Muscle of leg (tissue), 11 donors: ENCODE results near the gene LRP1-AS. TPM values are rescaled to one million over a fixed set of nuclear protein-coding genes. Genes with fewer than 3 reads are reported as not detected.

Experiments
- DNase-seq: peaks from one replicate; pipeline ENCODE4 v3.0.0; 2013
- H3K27ac ChIP-seq: one replicate; pipeline ENCODE4 v1.5.1; 2013; ENCODE audit warnings: mild to moderate bottlenecking, low read length, control low read depth
- H3K27me3 ChIP-seq: one replicate; pipeline ENCODE4 v1.6.1; 2013; ENCODE audit warnings: low read length; ENCODE audit not compliant: control insufficient read depth, insufficient read depth
- H3K36me3 ChIP-seq: one replicate; pipeline ENCODE4 v1.6.1; 2013; ENCODE audit warnings: low read length; ENCODE audit not compliant: control insufficient read depth, insufficient read depth
- H3K4me1 ChIP-seq: one replicate; pipeline ENCODE4 v1.6.1; 2013; ENCODE audit warnings: low read length; ENCODE audit not compliant: control insufficient read depth, insufficient read depth
- H3K4me3 ChIP-seq: one replicate; pipeline ENCODE4 v1.5.1; 2013; ENCODE audit warnings: low read length, control low read depth
- H3K9me3 ChIP-seq: replicated peaks from 2 replicates; pipeline ENCODE4 v1.6.1; 2013; ENCODE audit warnings: low read depth, low read length; ENCODE audit not compliant: control insufficient read depth
- WGBS: methylation state at CpG from one replicate; pipeline ENCODE4 v1.1.5; 2013; ENCODE audit warnings: missing lambda C conversion rate; ENCODE audit not compliant: insufficient coverage; 5-methylcytosine and 5-hydroxymethylcytosine counted together
- polyA plus RNA-seq, 8 donors: library from polyadenylated mRNA; unstranded; fragments of 120-200 nt; gene quantifications; one replicate each; pipeline versions ENCODE4 v1.2.1 to v1.2.3, GENCODE V29; 2013; ENCODE audit warnings: inconsistent platforms in 1 of 8, low replicate concordance in 1 of 8; ENCODE audit not compliant: insufficient read length in 8 of 8, insufficient read depth in 1 of 8
- total RNA-seq: library from RNA; stranded (reverse); fragments of 120-200 nt; gene quantifications from one replicate; pipeline ENCODE4 v1.2.4, GENCODE V29; 2013

LRP1-AS gene
- total and polyA plus RNA-seq, 9 donors, result 0.45 to 1.7 (median 0.77) TPM; not detected in 2

DNA sequence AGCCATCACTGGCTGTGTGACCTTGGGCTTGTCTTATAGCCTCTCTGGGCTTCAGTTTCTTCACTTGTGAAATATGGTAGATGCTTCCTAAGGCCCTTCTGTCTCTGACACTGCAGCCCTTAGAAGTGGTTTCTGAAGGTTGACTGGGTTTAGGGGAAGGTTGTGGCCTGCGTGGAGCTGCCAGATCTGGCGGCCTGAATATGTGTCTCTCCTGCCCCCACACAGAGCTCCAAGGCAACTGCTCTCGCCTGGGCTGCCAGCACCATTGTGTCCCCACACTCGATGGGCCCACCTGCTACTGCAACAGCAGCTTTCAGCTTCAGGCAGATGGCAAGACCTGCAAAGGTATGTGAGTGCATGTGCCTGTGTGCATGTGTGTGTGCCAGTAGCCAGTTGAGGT is 4.0 kb downstream of the LRP1-AS start:
- H3K27me3 ChIP-seq, result no peaks in the 10 kb centered on the region
- DNase-seq, result no peak
- no peak overlapping the region for H3K4me3 ChIP-seq
- WGBS, result 100% methylated on average over 1 of the region's 4 CpGs
- H3K9me3 ChIP-seq, result no peaks in the 10 kb centered on the region
- peaks cover 67% of the 10 kb centered on the region for H3K4me1 ChIP-seq
- peaks cover 80% of the 10 kb centered on the region for H3K36me3 ChIP-seq
- no peak overlapping the region for H3K27ac ChIP-seq

DNA sequence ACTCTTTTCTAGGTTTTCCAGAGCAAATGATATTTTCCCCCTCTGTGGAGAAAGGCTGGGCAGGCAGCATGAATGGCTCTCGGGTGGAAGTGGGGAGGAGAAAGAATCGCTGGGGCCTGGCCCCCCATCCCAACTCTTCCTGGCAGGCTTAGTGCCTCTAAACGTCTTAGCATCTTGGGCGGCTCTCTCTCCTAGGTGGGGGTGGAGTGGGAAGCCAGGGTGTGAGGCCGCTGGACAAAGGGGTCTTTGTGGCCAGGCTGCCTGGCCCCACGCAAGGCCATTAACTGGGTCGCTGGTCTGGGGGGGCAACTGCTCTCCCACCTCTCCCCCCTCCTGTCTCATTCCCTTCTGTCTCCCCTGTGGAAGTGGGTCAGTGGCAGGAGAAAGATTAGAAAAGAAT is 4.7 kb downstream of the LRP1-AS start:
- no peaks in the 10 kb centered on the region for H3K9me3 ChIP-seq
- peaks cover 68% of the 10 kb centered on the region for H3K4me1 ChIP-seq
- DNase-seq, result no peak
- H3K4me3 ChIP-seq, result no peak overlapping the region
- peak overlapping the region; percentile 65 for H3K27ac ChIP-seq
- no CpG with 5 or more reads among the region's 7 CpGs for whole genome bisulfite sequencing
- H3K27me3 ChIP-seq, result no peaks in the 10 kb centered on the region
- peaks cover 79% of the 10 kb centered on the region for H3K36me3 ChIP-seq

- peak; percentile 89 for DNase-seq
- H3K4me3 ChIP-seq, result no peak overlapping the region
- H3K9me3 ChIP-seq, result no peaks in the 10 kb centered on the region
- peak overlapping the region; percentile 65 for H3K27ac ChIP-seq
- H3K36me3 ChIP-seq, result peaks cover 74% of the 10 kb centered on the region
- peaks cover 67% of the 10 kb centered on the region for H3K4me1 ChIP-seq
- H3K27me3 ChIP-seq, result no peaks in the 10 kb centered on the region
- WGBS, result 18% methylated on average over 7 of the region's 9 CpGs
Observed at GRCh38 chr12:57142121-57142520, 5.3 kb downstream of the LRP1-AS start.

DNA sequence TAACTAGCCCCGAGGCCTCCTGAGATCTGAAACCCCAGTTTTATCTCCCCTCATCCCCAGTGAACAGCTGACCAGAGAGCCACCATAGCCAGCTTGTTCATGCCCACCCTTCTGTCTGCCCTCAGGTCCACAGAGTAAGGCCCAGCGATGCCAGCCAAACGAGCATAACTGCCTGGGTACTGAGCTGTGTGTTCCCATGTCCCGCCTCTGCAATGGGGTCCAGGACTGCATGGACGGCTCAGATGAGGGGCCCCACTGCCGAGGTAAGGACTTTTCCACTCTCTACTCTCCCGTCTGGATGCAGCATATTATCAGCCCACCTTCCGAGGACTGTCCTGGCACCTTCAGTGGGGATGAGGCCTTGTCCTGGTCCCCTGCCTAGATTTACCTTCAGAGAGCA is 6.2 kb downstream of the LRP1-AS start:
- Histone ChIP-seq H3K27ac (no peak overlapping the region), H3K36me3 (peaks cover 73% of the 10 kb centered on the region), H3K4me3 (no peak overlapping the region), H3K9me3 (no peaks in the 10 kb centered on the region), H3K4me1 (peaks cover 66% of the 10 kb centered on the region), H3K27me3 (no peaks in the 10 kb centered on the region)
- 67% methylated on average over 7 of the region's 8 CpGs for WGBS
- no peak for DNase-seq

- Histone ChIP-seq H3K9me3 (no peaks in the 10 kb centered on the region), H3K36me3 (peaks cover 62% of the 10 kb centered on the region), H3K27ac (no peak overlapping the region), H3K4me3 (no peak overlapping the region), H3K4me1 (peaks cover 69% of the 10 kb centered on the region), H3K27me3 (no peaks in the 10 kb centered on the region)
- WGBS, result 100% methylated on average over 1 of the region's 6 CpGs
- DNase-seq, result no peak
Observed at GRCh38 chr12:57139796-57140649, 7.4 kb downstream of the LRP1-AS start.

DNA sequence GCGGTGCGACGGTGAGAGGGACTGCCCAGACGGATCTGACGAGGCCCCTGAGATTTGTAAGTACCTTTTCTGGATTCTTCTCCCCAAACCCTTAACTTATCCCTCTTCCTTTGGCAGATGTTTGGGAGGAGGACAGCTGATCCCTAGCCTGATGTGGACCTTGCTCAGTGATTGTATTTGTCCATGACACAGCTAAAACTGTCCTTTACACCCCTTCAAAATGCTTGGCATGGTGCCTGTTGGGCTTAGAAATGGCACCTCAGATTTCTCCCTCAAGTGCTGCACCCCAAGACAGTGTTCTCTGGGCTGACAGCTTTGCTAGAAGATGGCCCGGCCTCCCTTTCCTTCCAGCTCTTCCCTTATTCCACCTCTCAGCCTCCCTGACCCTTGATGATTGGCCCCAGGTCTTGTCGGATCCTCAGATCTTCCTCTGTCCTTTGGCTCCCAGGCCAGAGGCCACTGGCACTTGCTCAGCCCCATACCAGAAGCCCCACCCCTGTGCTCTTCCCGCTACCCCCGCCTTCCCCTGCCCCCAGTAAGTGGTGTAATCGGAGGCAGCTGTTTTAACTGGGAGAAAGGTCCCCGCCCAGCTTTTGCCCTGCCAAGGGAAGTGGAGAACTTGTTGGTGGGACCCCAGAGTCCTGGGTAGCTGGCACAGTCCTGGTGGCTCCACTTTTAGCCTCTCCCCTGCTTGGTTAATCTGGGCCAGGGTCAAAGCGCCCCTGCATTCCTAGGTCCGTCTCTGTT is 8.7 kb downstream of the LRP1-AS start:
- 30% methylated on average over 4 of the region's 13 CpGs for WGBS
- DNase-seq, result peak; percentile 62
- Histone ChIP-seq H3K4me1 (peaks cover 80% of the 10 kb centered on the region), H3K27ac (peak overlapping the region; percentile 61), H3K36me3 (peaks cover 52% of the 10 kb centered on the region), H3K4me3 (no peak overlapping the region), H3K9me3 (no peaks in the 10 kb centered on the region), H3K27me3 (no peaks in the 10 kb centered on the region)

GRCh38 chr12:57135527-57136326 is 11.7 kb downstream of the LRP1-AS start:
- peak; percentile 97 for DNase-seq
- 7% methylated on average over 7 of the region's 18 CpGs for WGBS
- H3K9me3 ChIP-seq, result no peaks in the 10 kb centered on the region
- H3K4me1 ChIP-seq, result peaks cover 81% of the 10 kb centered on the region
- peaks cover 33% of the 10 kb centered on the region for H3K36me3 ChIP-seq
- peak overlapping the region; percentile 22 for H3K4me3 ChIP-seq
- peak overlapping the region; percentile 95 for H3K27ac ChIP-seq
- no peaks in the 10 kb centered on the region for H3K27me3 ChIP-seq

GRCh38 chr12:57134949-57135348 is 12.5 kb downstream of the LRP1-AS start:
- H3K9me3 ChIP-seq, result no peaks in the 10 kb centered on the region
- peaks cover 5% of the 10 kb centered on the region for H3K27me3 ChIP-seq
- H3K27ac ChIP-seq, result peak overlapping the region; percentile 95
- no peak overlapping the region for H3K4me3 ChIP-seq
- 49% methylated on average over 6 of the region's 9 CpGs for WGBS
- peaks cover 87% of the 10 kb centered on the region for H3K4me1 ChIP-seq
- DNase-seq, result no peak
- H3K36me3 ChIP-seq, result peaks cover 32% of the 10 kb centered on the region

GRCh38 chr12:57133916-57134315 is 13.5 kb downstream of the LRP1-AS start:
- no peak for DNase-seq
- 15% methylated on average over 3 of the region's 6 CpGs for WGBS
- H3K4me1 ChIP-seq, result peaks cover 86% of the 10 kb centered on the region

More at GRCh38 chr12:57133916-57134315, 13.5 kb downstream of the LRP1-AS start:
- Histone ChIP-seq H3K27ac (peak overlapping the region; percentile 72), H3K27me3 (peaks cover 6% of the 10 kb centered on the region), H3K4me3 (no peak overlapping the region), H3K9me3 (no peaks in the 10 kb centered on the region), H3K36me3 (peaks cover 22% of the 10 kb centered on the region)
